HepG2 (cell line): ENCODE measurements around the gene CARMIL3. TPM values are rescaled to one million over a fixed set of nuclear protein-coding genes. Genes with fewer than 3 reads are reported as not detected.
"Not testable (repeated sequence)": the region's sequence is repeated elsewhere in the genome, so short reads cannot be mapped to it uniquely, and the experiment has no call there.

Experiments used
- ATAC-seq: fragments of 200-7000 bp; cut with Tn5 transposase; 3 replicates; pipeline ENCODE4 v1.9.1; 2020; ENCODE audit warnings: mild to moderate bottlenecking, moderate library complexity
- BruUV-seq: library from RNA; stranded (reverse); fragments of 400-500 nt; replicated peaks from 2 replicates; lab custom pipeline; 2021; lab: Mats Ljungman, UMichigan
- CTCF ChIA-PET: fragments of 300-600 bp; formaldehyde crosslinking; extraction: SDS; loops from one replicate; lab custom pipeline; 2021; ENCODE audit warnings: low total read pairs, inconsistent platforms, low intra/inter-chr PET ratio; lab: Yijun Ruan, JAX
- POLR2A ChIA-PET: fragments of 350-600 bp; sonication (Branson Sonifier 250); formaldehyde crosslinking; loops from one replicate; lab custom pipeline; 2020; ENCODE audit warnings: antibody characterized with exemption, inconsistent platforms; lab: Yijun Ruan, JAX
- DNase-seq: peaks from one replicate; pipeline ENCODE4 v3.0.0-alpha.2; 2015; ENCODE audit warnings: low spot score
- FAIRE-seq: peaks from 3 replicates; lab custom pipeline; 2011; peaks lifted over from hg19 to GRCh38; lab: Jason Lieb, UNC
- H2AFZ ChIP-seq: one replicate; pipeline ENCODE4 v1.6.1; 2011; ENCODE audit warnings: low read length, inconsistent platforms
- H3K27ac ChIP-seq: fragments of 300-600 bp; 3 replicates; pipeline ENCODE4 v1.8.0; 2011; ENCODE audit warnings: mixed run types, mild to moderate bottlenecking, mixed read lengths, low read length, inconsistent platforms; ENCODE audit not compliant: insufficient read depth; ENCODE audit errors: extremely low read length
- H3K27me3 ChIP-seq, 2 experiments: fragments of 200-600 bp in 1 of 2; 2 replicates in 1 of 2; 3 replicates in 1 of 2; pipeline versions ENCODE4 v1.6.0 to v1.8.0; 2011; ENCODE audit warnings: low read length in 2 of 2, mild to moderate bottlenecking in 2 of 2, moderate library complexity in 2 of 2, inconsistent platforms in 1 of 2; ENCODE audit not compliant: insufficient read depth in 2 of 2, control insufficient read depth in 1 of 2
- H3K36me3 ChIP-seq, 2 experiments: fragments of 200-600 bp in 1 of 2; replicated peaks in 1 of 2; 2 replicates in 1 of 2; 3 replicates in 1 of 2; pipeline versions ENCODE4 v1.5.1 to v1.8.0; 2011; ENCODE audit warnings: low read length in 2 of 2, inconsistent platforms in 1 of 2; ENCODE audit not compliant: insufficient read depth in 2 of 2, control insufficient read depth in 1 of 2
- H3K4me1 ChIP-seq: 2 replicates; pipeline ENCODE4 v1.5.1; 2012; ENCODE audit warnings: low read length, inconsistent platforms; ENCODE audit not compliant: insufficient read depth
- H3K4me2 ChIP-seq: 2 replicates; pipeline ENCODE4 v1.6.0; 2011; ENCODE audit warnings: low read depth, low read length, inconsistent platforms
- H3K4me3 ChIP-seq, 3 experiments: fragments of 200-600 bp in 1 of 3; sonication (generic), shearing (Covaris generic) in 1 of 3; replicated peaks in 1 of 3; 2 replicates each; pipeline ENCODE4 v1.5.1; 2011 to 2016; ENCODE audit warnings: low read length in 3 of 3, inconsistent platforms in 2 of 3, low read depth in 2 of 3, mild to moderate bottlenecking in 2 of 3, control low read depth in 1 of 3, mixed read lengths in 1 of 3; ENCODE audit not compliant: insufficient read depth in 1 of 3
- H3K79me2 ChIP-seq: one replicate; pipeline ENCODE4 v1.6.1; 2011; ENCODE audit warnings: low read length, inconsistent platforms; ENCODE audit not compliant: insufficient read depth
- H3K9ac ChIP-seq: 2 replicates; pipeline ENCODE4 v1.6.0; 2011; ENCODE audit warnings: mild to moderate bottlenecking, low read depth, low read length, inconsistent platforms; ENCODE audit not compliant: insufficient read depth
- H3K9me3 ChIP-seq: 2 replicates; pipeline ENCODE4 v1.5.1; 2012; ENCODE audit warnings: mild to moderate bottlenecking, low read length
- H4K20me1 ChIP-seq: 2 replicates; pipeline ENCODE4 v1.6.0; 2011; ENCODE audit warnings: inconsistent platforms, mild to moderate bottlenecking, low read length, moderate library complexity; ENCODE audit not compliant: insufficient read depth
- HIC2 ChIP-seq: sonication (generic); formaldehyde crosslinking; IDR thresholded peaks from 2 replicates; pipeline ENCODE4 v1.9.0; 2022; ENCODE audit warnings: low read depth, missing genetic modification reagents
- MNT ChIP-seq: fragments of 450-650 bp; IDR thresholded peaks from 2 replicates; pipeline ENCODE4 v1.6.1; 2016
- RERE ChIP-seq: IDR thresholded peaks from 2 replicates; pipeline ENCODE4 v1.6.1; 2016; ENCODE audit warnings: low read depth, missing genetic modification reagents, missing compliant biosample characterization
- TMF1 ChIP-seq: sonication (generic); formaldehyde crosslinking; IDR thresholded peaks from 2 replicates; pipeline ENCODE4 v1.8.1; 2022; ENCODE audit warnings: low read depth, missing genetic modification reagents
- WGBS: methylation state at CpG from one replicate; pipeline ENCODE4 v1.1.6; 2017; ENCODE audit warnings: low lambda C conversion rate; 5-methylcytosine and 5-hydroxymethylcytosine counted together
- in situ Hi-C: cut with HindIII; loops from 2 replicates; pipeline ENCODE4 v1.10.0; 2017; ENCODE audit warnings: low pct_unique_long_range_greater_than_20kb; ENCODE audit not compliant: extremely low pct_ligation_motif_present
- intact Hi-C: fragments of 100-400 bp; cut with micrococcal nuclease; formaldehyde crosslinking; loops from one replicate; pipeline ENCODE4 v1.10.0; 2022; ENCODE audit not compliant: unreplicated experiment
- polyA plus RNA-seq, 8 experiments: library from polyadenylated mRNA; depleted of rRNA in 3 of 8; stranded (reverse) in 7 of 8; unstranded in 1 of 8; fragments of >200 nt; fragmentation: Illumina TruSeq in 4 of 8; extraction: Trizol in 4 of 8; gene quantifications; 2 replicates each; pipeline versions ENCODE4 v1.2.1 to v1.2.3, GENCODE V29; 2011 to 2016; ENCODE audit warnings: low read depth in 4 of 8, missing spikeins in 1 of 8, mixed read lengths in 1 of 8; ENCODE audit not compliant: insufficient read depth in 1 of 8
- total RNA-seq, 5 experiments: library from RNA; depleted of rRNA; stranded (reverse); fragments of >200 nt; fragmentation: Illumina TruSeq; extraction: Trizol; gene quantifications; 2 replicates each; pipeline ENCODE4 v1.2.3, GENCODE V29; 2016; ENCODE audit warnings: low read depth in 1 of 5

The CARMIL3 gene
- total and polyA plus RNA-seq, 2 of the 13 experiments (the other 11 are each of a cell fraction or from before 2014, with no cell fraction given): 0.27 to 0.55 TPM

- H3K4me3 ChIP-seq, H3K9ac ChIP-seq, DNase-seq, H3K27ac ChIP-seq, ATAC-seq, H3K9me3 ChIP-seq, H4K20me1 ChIP-seq, BruUV-seq, FAIRE-seq, H2AFZ ChIP-seq, intact Hi-C loops, H3K79me2 ChIP-seq, H3K36me3 ChIP-seq, H3K27me3 ChIP-seq, POLR2A ChIA-PET, H3K4me2 ChIP-seq: not testable (repeated sequence)
- H3K4me1 ChIP-seq: peaks cover 59% of the 10 kb centered on the region
- in situ Hi-C loops: loop anchor here (5.0 kb wide), 2 partner anchors 40 to 80 kb away; partner anchors contain the start of gene PCK2
- CTCF ChIA-PET: interaction anchor here (1.4 to 4.3 kb wide), 6 partner anchors 23 to 148 kb away, joined by 4 to 86 read pairs (median 22); partner anchors contain the start of genes CARMIL3 and IRF9
- WGBS: 67% methylated on average over 4 of the region's 4 CpGs
- 0 out of 2 replicates have a peak, but pooled peaks have one; percentile 38 for TF ChIP-seq TMF1
Observed at GRCh38 chr14:24012726-24013273, 39.0 kb upstream of the CARMIL3 start.

- FAIRE-seq (peak; percentile 97), DNase-seq (peak; percentile 92), ATAC-seq (peak; percentile 98)
- Histone ChIP-seq H3K9me3 (no peaks in the 10 kb centered on the region), H3K79me2 (no peaks in the 10 kb centered on the region), H3K9ac (no peak overlapping the region), H3K27ac (no peak overlapping the region), H2AFZ (no peak overlapping the region), H4K20me1 (no peaks in the 10 kb centered on the region), H3K4me2 (no peak overlapping the region), H3K36me3 (no peaks in the 10 kb centered on the region), H3K4me1 (peaks cover 53% of the 10 kb centered on the region), H3K4me3 (no peak overlapping the region), H3K27me3 (no peaks in the 10 kb centered on the region)
- 33% methylated on average over 12 of the region's 12 CpGs for WGBS
- in situ Hi-C loops: loop anchor here (5.0 kb wide), 2 partner anchors 42 to 78 kb away; partner anchors contain the start of gene PCK2
- POLR2A ChIA-PET: interaction anchor here (1.6 kb wide), 1 partner anchor 21 kb away, joined by 3 read pairs; no protein-coding TSS in a partner anchor
- CTCF ChIA-PET: interaction anchor here (0.6 to 4.3 kb wide), 14 partner anchors 22 to 425 kb away, joined by 4 to 86 read pairs (median 8); partner anchors contain the start of genes CARMIL3, IRF9 and PCK2
- intact Hi-C loops: loop anchor here (1.0 to 2.0 kb wide), 11 partner anchors 22 to 283 kb away; partner anchors contain the start of genes CARMIL3, DHRS4L2, IRF9 and PCK2
- no TSS peak for BruUV-seq
- TF ChIP-seq RERE: no peak
- no peak for TF ChIP-seq MNT
- no peak for TF ChIP-seq HIC2 (CRISPR knock-in tag)
Observed at GRCh38 chr14:24013654-24014514, 37.9 kb upstream of the CARMIL3 start.
